ENCODE results near the gene OPA3. TPM values are rescaled to one million over a fixed set of nuclear protein-coding genes. Genes with fewer than 3 reads are reported as not detected.

OPA3 gene
- total RNA-seq, 1 experiment from 2014 or later, result 10.1 TPM

GRCh38 chr19:45515807-45516401 lies 68.7 kb downstream of the OPA3 start:
- Mint-ChIP-seq H3K27ac (no peak overlapping the region), H3K4me1 (peaks cover 12% of the 10 kb centered on the region), H3K4me3 (no peak overlapping the region), H3K9me3 (no peaks in the 10 kb centered on the region), H3K27me3 (ENCODE audit: low read depth) (no peaks in the 10 kb centered on the region), H3K36me3 (peaks cover 21% of the 10 kb centered on the region)
- ChIA-PET POLR2A (no interaction called here), CTCF (interaction anchor here (0.5 to 1.9 kb wide), 6 partner anchors 12 to 127 kb away, joined by 3 to 9 read pairs (median 6); no protein-coding TSS in a partner anchor)
- no peak for DNase-seq (ENCODE audit: low spot score)
- TF ChIP-seq ZNF121 (CRISPR knock-in tag; IDR thresholded peaks at IDR 0.05) (no peak), PRRX2 (CRISPR knock-in tag; IDR thresholded peaks at IDR 0.05) (no peak), ZBTB21 (CRISPR knock-in tag; IDR thresholded peaks at IDR 0.05; ENCODE audit: borderline replicate concordance) (no peak), E2F4 (CRISPR knock-in tag; IDR thresholded peaks at IDR 0.05; ENCODE audit: borderline replicate concordance, low read depth) (no peak), MYBL2 (CRISPR knock-in tag; IDR thresholded peaks at IDR 0.05) (no peak), ESRRA (CRISPR knock-in tag; IDR thresholded peaks at IDR 0.05; ENCODE audit: borderline replicate concordance) (no peak), NFE2L1 (CRISPR knock-in tag; IDR thresholded peaks at IDR 0.05) (no peak), ZNF138 (CRISPR knock-in tag; conservative IDR thresholded peaks at IDR 0.05) (no peak), ELF4 (CRISPR knock-in tag; IDR thresholded peaks at IDR 0.05; ENCODE audit: low read depth) (no peak), SMAD4 (CRISPR knock-in tag; IDR thresholded peaks at IDR 0.05) (no peak), TCF7 (CRISPR knock-in tag; IDR thresholded peaks at IDR 0.05; ENCODE audit: low read depth) (no peak), ERG (CRISPR knock-in tag; IDR thresholded peaks at IDR 0.05) (no peak), ATF1 (CRISPR knock-in tag; IDR thresholded peaks at IDR 0.05) (no peak), NR3C1 (CRISPR knock-in tag; conservative IDR thresholded peaks at IDR 0.05; ENCODE audit: low read depth) (no peak), ZNF416 (CRISPR knock-in tag; IDR thresholded peaks at IDR 0.05) (no peak), CTCF (IDR thresholded peaks at IDR 0.05) (no peak), OVOL2 (CRISPR knock-in tag; IDR thresholded peaks at IDR 0.05; ENCODE audit: borderline replicate concordance) (no peak), HMGXB4 (CRISPR knock-in tag; IDR thresholded peaks at IDR 0.05) (no peak), ZSCAN18 (CRISPR knock-in tag; IDR thresholded peaks at IDR 0.05) (no peak)
- no peak for ATAC-seq

Measured in WTC11 (cell line).